ENCODE results near the gene DNAH11. TPM values are rescaled to one million over a fixed set of nuclear protein-coding genes. Genes with fewer than 3 reads are reported as not detected.

The DNAH11 gene
- total RNA-seq, 1 experiment from 2014 or later: 0.15 TPM

GRCh38 chr7:21911341-21911875 lies 368.6 kb downstream of the DNAH11 start:
- no peak overlapping the region for H3K27ac ChIP-seq (ENCODE audit: low read length)
- in situ Hi-C loops (cut with HindIII; ENCODE audit: low pct_unique_long_range_greater_than_20kb, low sequenced_read_pairs): no loop called here
- TF ChIP-seq TCF7L2 (IDR thresholded peaks at IDR 0.05; ENCODE audit: low read depth, low read length) (no peak), SIN3A (IDR thresholded peaks at IDR 0.05; ENCODE audit: borderline replicate concordance, insufficient read depth, low read depth, low read length) (no peak), POLR2AphosphoS5 (IDR thresholded peaks at IDR 0.05; ENCODE audit: low read depth, low read length) (no peak)
- TF ChIP-seq, protein P1, sequence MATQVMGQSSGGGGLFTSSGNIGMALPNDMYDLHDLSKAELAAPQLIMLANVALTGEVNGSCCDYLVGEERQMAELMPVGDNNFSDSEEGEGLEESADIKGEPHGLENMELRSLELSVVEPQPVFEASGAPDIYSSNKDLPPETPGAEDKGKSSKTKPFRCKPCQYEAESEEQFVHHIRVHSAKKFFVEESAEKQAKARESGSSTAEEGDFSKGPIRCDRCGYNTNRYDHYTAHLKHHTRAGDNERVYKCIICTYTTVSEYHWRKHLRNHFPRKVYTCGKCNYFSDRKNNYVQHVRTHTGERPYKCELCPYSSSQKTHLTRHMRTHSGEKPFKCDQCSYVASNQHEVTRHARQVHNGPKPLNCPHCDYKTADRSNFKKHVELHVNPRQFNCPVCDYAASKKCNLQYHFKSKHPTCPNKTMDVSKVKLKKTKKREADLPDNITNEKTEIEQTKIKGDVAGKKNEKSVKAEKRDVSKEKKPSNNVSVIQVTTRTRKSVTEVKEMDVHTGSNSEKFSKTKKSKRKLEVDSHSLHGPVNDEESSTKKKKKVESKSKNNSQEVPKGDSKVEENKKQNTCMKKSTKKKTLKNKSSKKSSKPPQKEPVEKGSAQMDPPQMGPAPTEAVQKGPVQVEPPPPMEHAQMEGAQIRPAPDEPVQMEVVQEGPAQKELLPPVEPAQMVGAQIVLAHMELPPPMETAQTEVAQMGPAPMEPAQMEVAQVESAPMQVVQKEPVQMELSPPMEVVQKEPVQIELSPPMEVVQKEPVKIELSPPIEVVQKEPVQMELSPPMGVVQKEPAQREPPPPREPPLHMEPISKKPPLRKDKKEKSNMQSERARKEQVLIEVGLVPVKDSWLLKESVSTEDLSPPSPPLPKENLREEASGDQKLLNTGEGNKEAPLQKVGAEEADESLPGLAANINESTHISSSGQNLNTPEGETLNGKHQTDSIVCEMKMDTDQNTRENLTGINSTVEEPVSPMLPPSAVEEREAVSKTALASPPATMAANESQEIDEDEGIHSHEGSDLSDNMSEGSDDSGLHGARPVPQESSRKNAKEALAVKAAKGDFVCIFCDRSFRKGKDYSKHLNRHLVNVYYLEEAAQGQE (IDR thresholded peaks at IDR 0.05; ENCODE audit: insufficient read depth in 1 of 2, low read depth in 2 of 2, low read length in 1 of 2): no peak
- TF ChIP-seq, protein P2, sequence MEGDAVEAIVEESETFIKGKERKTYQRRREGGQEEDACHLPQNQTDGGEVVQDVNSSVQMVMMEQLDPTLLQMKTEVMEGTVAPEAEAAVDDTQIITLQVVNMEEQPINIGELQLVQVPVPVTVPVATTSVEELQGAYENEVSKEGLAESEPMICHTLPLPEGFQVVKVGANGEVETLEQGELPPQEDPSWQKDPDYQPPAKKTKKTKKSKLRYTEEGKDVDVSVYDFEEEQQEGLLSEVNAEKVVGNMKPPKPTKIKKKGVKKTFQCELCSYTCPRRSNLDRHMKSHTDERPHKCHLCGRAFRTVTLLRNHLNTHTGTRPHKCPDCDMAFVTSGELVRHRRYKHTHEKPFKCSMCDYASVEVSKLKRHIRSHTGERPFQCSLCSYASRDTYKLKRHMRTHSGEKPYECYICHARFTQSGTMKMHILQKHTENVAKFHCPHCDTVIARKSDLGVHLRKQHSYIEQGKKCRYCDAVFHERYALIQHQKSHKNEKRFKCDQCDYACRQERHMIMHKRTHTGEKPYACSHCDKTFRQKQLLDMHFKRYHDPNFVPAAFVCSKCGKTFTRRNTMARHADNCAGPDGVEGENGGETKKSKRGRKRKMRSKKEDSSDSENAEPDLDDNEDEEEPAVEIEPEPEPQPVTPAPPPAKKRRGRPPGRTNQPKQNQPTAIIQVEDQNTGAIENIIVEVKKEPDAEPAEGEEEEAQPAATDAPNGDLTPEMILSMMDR (IDR thresholded peaks at IDR 0.05): no peak
- peaks cover 3% of the 10 kb centered on the region; the same call in 1 of the 2 replicates for H3K36me3 ChIP-seq (ENCODE audit: control insufficient read depth, insufficient read depth, low read length)
- ATAC-seq (no peak), DNase-seq (ENCODE audit: low read depth, low spot score) (no peak)
- no peak overlapping the region for H3K4me3 ChIP-seq (ENCODE audit: low read depth in 2 of 2, low read length in 2 of 2)
- BruUV-seq (replicated peaks): no TSS peak
- ChIA-PET CTCF (no interaction called here), POLR2A (no interaction called here)
- intact Hi-C loops (cut with micrococcal nuclease; ENCODE audit: unreplicated experiment): no loop called here
- H3K4me1 ChIP-seq (ENCODE audit: control insufficient read depth, insufficient read depth, low read length): no peaks in the 10 kb centered on the region
- H3K9me3 ChIP-seq (ENCODE audit: control insufficient read depth, insufficient read depth, low read depth, low read length): no peaks in the 10 kb centered on the region
- no peaks in the 10 kb centered on the region for H3K27me3 ChIP-seq (ENCODE audit: control insufficient read depth, insufficient read depth, low read length)

GRCh38 chr7:21912305-21912704 lies 369.5 kb downstream of the DNAH11 start:
- no peak overlapping the region for H3K4me3 ChIP-seq (ENCODE audit: low read depth in 2 of 2, low read length in 2 of 2)
- intact Hi-C loops (cut with micrococcal nuclease; ENCODE audit: unreplicated experiment) (no loop called here), in situ Hi-C loops (cut with HindIII; ENCODE audit: low pct_unique_long_range_greater_than_20kb, low sequenced_read_pairs) (no loop called here)
- TF ChIP-seq, protein P1 (IDR thresholded peaks at IDR 0.05; ENCODE audit: insufficient read depth in 1 of 2, low read depth in 2 of 2, low read length in 1 of 2): no peak
- TF ChIP-seq, protein P2 (IDR thresholded peaks at IDR 0.05): no peak
- no peak for TF ChIP-seq TCF7L2 (IDR thresholded peaks at IDR 0.05; ENCODE audit: low read depth, low read length)
- H3K9me3 ChIP-seq (ENCODE audit: control insufficient read depth, insufficient read depth, low read depth, low read length): no peaks in the 10 kb centered on the region
- CTCF ChIA-PET: no interaction called here
- no peak overlapping the region for H3K27ac ChIP-seq (ENCODE audit: low read length)
- ATAC-seq (no peak), DNase-seq (ENCODE audit: low read depth, low spot score) (no peak)
- H3K4me1 ChIP-seq (ENCODE audit: control insufficient read depth, insufficient read depth, low read length): no peaks in the 10 kb centered on the region
- no TSS peak for BruUV-seq (replicated peaks)
- H3K27me3 ChIP-seq (ENCODE audit: control insufficient read depth, insufficient read depth, low read length): no peaks in the 10 kb centered on the region
- POLR2A ChIA-PET: no interaction called here
- H3K36me3 ChIP-seq (ENCODE audit: control insufficient read depth, insufficient read depth, low read length): no peaks in the 10 kb centered on the region

Data from Panc1 (cell line).